GM13976 (cell line): ENCODE results near the gene MRPL38.
"Not testable (repeated sequence)": the region's sequence is repeated elsewhere in the genome, so short reads cannot be mapped to it uniquely, and the experiment has no call there.

Experiments used
- DNase-seq: peaks from one replicate; pipeline ENCODE4 v3.0.0; 2012; ENCODE audit warnings: low spot score
- in situ Hi-C: fragments of 300-500 bp; cut with MboI; formaldehyde crosslinking; loops from one replicate; pipeline ENCODE4 v1.12.0; 2022; ENCODE audit warnings: low sequenced_read_pairs, mixed read lengths, inconsistent platforms; ENCODE audit not compliant: unreplicated experiment
- TF ChIP-seq, protein P1 (sequence below): IDR thresholded peaks from 2 replicates; pipeline ENCODE4 v1.5.1; 2012; ENCODE audit warnings: borderline replicate concordance, mild to moderate bottlenecking; ENCODE audit not compliant: insufficient read depth; ENCODE audit errors: extremely low read depth, missing control alignments, control extremely low read depth

The MRPL38 gene

DNA sequence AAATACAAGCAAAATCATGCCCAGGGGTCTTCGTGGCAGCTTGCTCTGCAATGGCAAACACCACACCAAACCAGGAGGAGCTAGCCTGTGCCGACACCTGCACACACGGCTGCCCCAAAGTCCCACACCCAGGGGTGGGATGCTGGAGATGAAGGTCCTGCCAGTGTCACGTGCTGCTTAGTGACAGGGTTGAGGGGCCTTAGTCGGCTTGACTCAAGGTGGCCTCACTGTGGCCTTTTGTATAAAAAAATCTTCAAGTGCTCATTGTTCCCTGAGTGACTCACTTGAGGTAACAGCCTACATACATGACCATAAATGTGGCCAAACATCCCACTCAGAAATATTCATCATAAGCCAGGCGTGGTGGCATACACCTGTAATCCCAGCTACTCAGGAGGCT lies 15.2 kb downstream of the MRPL38 start:
- in situ Hi-C loops, result no loop called here
- no peak for DNase-seq

DNA sequence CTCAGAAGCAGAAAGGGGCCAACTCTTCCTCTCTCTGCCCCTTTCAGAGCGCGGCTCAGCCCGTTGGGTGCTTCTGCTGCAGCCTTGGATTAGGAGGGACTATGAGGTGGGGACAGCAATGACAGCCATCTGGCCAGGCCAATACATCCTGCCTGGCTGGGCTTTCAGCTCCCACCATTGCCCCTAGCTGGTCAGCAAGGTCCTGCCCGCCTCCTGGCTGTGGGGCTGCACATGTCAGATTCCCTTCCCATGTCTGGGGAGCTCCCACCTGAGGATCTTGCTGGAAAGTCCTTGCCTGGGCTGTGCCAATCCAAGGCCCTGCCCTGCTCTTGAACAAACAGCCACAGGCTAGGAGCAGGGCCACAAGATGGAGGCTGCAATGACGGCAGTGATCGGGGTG lies 16.2 kb downstream of the MRPL38 start:
- TF ChIP-seq, protein P1, sequence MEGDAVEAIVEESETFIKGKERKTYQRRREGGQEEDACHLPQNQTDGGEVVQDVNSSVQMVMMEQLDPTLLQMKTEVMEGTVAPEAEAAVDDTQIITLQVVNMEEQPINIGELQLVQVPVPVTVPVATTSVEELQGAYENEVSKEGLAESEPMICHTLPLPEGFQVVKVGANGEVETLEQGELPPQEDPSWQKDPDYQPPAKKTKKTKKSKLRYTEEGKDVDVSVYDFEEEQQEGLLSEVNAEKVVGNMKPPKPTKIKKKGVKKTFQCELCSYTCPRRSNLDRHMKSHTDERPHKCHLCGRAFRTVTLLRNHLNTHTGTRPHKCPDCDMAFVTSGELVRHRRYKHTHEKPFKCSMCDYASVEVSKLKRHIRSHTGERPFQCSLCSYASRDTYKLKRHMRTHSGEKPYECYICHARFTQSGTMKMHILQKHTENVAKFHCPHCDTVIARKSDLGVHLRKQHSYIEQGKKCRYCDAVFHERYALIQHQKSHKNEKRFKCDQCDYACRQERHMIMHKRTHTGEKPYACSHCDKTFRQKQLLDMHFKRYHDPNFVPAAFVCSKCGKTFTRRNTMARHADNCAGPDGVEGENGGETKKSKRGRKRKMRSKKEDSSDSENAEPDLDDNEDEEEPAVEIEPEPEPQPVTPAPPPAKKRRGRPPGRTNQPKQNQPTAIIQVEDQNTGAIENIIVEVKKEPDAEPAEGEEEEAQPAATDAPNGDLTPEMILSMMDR, result no peak
- in situ Hi-C loops, result no loop called here
- no peak for DNase-seq

More for the DNA sequence above, 15.2 kb downstream of the MRPL38 start:
- TF ChIP-seq, protein P1, result no peak

DNA sequence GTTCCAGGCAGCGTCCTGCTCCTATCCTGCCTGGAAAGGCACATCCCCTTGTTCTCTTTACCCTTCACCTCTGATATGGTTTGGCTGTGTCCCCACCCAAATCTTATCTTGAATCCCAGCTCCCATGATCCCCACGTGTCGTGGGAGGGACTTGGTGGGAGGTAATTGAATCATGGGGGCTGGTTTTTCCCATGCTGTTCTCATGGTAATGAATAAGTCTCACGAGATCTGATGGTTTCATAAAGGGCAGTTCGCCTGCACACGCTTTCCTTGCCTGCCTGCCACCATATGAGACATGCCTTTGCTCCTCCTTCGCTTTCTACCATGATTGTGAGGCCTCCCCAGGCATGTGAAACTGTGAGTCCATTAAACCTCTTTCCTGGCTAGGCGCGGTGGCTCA lies 18.8 kb downstream of the MRPL38 start:
- DNase-seq, in situ Hi-C loops: not testable (repeated sequence)

DNA sequence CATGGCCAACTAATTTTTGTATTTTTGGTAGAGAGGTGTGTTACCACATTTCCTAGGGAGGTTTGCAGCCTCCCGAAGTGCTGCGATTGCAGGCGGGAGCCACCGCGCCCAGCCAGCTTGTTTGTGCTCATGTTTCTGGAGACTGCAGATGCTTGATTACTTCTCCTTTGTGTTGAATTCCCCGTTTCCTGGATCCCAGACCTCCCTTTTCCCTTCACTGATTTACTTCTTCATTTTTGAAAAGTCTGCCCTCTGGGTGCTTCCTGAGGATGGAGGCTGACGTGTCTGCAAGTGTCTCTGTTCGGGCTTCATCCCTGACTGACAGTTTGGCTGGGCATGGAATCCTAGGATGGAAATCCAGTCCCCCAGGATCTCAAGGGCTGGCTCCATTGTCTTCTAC lies 19.3 kb downstream of the MRPL38 start:
- no peak for DNase-seq
- TF ChIP-seq, protein P1, result no peak
- in situ Hi-C loops, result no loop called here

DNA sequence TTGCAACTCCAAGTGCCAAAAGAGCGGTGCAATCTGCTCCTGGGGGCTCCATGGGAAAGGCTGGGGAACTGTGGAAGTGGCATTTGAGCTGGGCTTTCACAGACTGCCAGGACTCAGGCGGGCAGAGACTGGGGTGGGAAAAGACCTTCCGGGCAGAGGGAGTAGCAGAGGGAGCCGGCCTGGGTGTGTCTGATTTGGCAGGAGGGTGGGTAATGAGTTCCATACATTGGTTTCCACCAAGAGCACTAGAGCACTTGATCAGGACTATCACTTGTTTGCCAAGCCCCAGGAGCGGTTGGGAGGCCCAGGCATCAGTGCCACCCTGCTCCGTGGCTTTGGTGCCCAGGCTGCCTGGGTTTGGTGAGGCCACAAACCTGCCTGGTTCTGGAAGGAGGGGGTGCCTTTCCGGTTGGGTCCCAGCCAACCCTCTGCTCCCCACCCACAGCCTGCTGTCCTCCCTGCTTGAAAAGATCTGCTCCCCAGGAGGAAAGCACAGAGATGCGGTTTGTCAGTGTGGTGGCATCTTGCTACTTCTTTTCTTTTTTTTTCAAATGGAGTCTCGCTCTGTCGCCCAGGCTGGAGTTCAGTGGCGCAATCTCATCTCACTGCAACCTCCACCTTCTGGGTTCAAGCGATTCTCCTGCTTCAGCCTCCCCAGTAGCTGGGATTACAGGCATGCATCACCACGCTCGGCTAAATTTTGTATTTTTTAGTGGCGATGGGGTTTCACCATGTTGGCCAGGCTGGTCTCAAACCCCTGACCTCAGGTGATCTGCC lies 22.8 kb downstream of the MRPL38 start:
- DNase-seq, result no peak
- TF ChIP-seq, protein P1, result no peak
- in situ Hi-C loops, result no loop called here

DNA sequence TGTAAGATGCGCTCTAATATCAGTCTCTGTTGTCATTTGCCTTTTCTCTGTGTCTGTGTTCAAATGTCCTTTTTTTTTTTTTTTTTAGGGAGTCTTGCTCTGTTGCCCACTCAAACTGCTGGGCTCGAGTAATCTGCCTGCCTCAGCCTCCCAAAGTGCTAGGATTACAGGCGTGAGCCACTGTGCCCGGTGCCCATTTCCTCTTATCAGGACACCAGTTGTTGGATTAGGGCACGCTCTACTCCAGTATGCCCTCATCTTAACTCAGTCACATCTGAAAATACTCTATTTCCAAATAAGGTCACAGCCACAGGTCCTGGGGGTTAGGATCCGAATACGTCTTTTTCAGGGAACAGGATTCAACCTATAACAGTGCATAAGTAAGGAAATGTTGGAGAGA lies 24.4 kb downstream of the MRPL38 start:
- in situ Hi-C loops, result no loop called here

More for the DNA sequence above, 24.4 kb downstream of the MRPL38 start:
- TF ChIP-seq, protein P1, result no peak
- no peak for DNase-seq
